Right lobe of liver (tissue), 6 donors: Measurements from ENCODE around the gene THBS1. TPM values are rescaled to one million over a fixed set of nuclear protein-coding genes. Genes with fewer than 3 reads are reported as not detected.

Experiments
- ATAC-seq, 4 donors: fragments of 200-7000 bp; cut with Tn5 transposase; one replicate each; pipeline ENCODE4 v1.9.1; 2020; ENCODE audit warnings: mild to moderate bottlenecking in 4 of 4, moderate library complexity in 4 of 4
- DNase-seq, 3 donors: peaks; one replicate each; pipeline ENCODE4 v3.0.0-alpha.2; 2020
- H3K27ac ChIP-seq, 3 donors: fragments of 200-600 bp; one replicate each; pipeline ENCODE4 v1.8.0; 2022
- H3K27me3 ChIP-seq, 2 donors: fragments of 200-600 bp; one replicate each; pipeline ENCODE4 v1.8.0; 2022
- H3K36me3 ChIP-seq, 4 donors: fragments of 200-600 bp; sonication (generic) in 1 of 4; one replicate each; pipeline versions ENCODE4 v1.5.1 to v1.8.0; 2017 to 2022; ENCODE audit warnings: control low read depth in 1 of 4
- H3K4me1 ChIP-seq, 4 donors: fragments of 200-600 bp; sonication (generic) in 1 of 4; one replicate each; pipeline versions ENCODE4 v1.5.1 to v1.8.0; 2017 to 2022; ENCODE audit warnings: control low read depth in 1 of 4
- H3K4me3 ChIP-seq, 3 donors: fragments of 200-600 bp; one replicate each; pipeline ENCODE4 v1.8.0; 2022
- H3K9me3 ChIP-seq, 4 donors: fragments of 200-600 bp; sonication (generic) in 1 of 4; one replicate each; pipeline versions ENCODE4 v1.5.1 to v1.8.0; 2017 to 2022; ENCODE audit warnings: control low read depth in 1 of 4
- CTCF ChIP-seq, 4 donors: fragments of 200-600 bp in 3 of 4; fragments of 450-650 bp in 1 of 4; IDR thresholded peaks; one replicate each; pipeline versions ENCODE4 v1.5.1 to v1.8.0; 2016 to 2022; ENCODE audit warnings: antibody characterized with exemption in 4 of 4, mild to moderate bottlenecking in 2 of 4
- POLR2A ChIP-seq: fragments of 450-650 bp; IDR thresholded peaks from one replicate; pipeline ENCODE4 v1.6.1; 2017; ENCODE audit warnings: antibody characterized with exemption, mild to moderate bottlenecking
- WGBS: methylation state at CpG from one replicate; pipeline ENCODE4 v1.1.6; 2018; ENCODE audit warnings: low coverage, low lambda C conversion rate; ENCODE audit not compliant: insufficient coverage; ENCODE audit errors: missing lambda C conversion rate; 5-methylcytosine and 5-hydroxymethylcytosine counted together
- intact Hi-C, 2 donors: fragments of 100-400 bp; cut with DNase I; formaldehyde crosslinking; loops; one replicate each; pipeline versions ENCODE4 v1.11.2 to v1.14.1; 2022
- total RNA-seq, 6 experiments: library from RNA; depleted of rRNA in 2 of 6; stranded (reverse); fragments of >200 nt in 2 of 6; fragmentation: NEBNext Ultra II Directional in 3 of 6; extraction: Animal tissue kit (Norgen Biotek cat#: 25700) in 3 of 6; gene quantifications; one replicate each; pipeline versions ENCODE4 v1.1.0 to v1.2.4, GENCODE V29; 2016 to 2023
- donor health status: DM: no; HTN: yes; CAD: no.
- donor health status: DM: no; HTN: no; CAD: no.
- donor health status: DM: no; HTN: no; CAD: no.
- donor health status: DM: no; HTN: yes; CAD: no.
- donor health status: DM: no; HTN: yes; CAD: no.

The THBS1 gene
- total RNA-seq, 6 experiments from 2014 or later, result 10.7 to 253 (median 64.6) TPM

DNA sequence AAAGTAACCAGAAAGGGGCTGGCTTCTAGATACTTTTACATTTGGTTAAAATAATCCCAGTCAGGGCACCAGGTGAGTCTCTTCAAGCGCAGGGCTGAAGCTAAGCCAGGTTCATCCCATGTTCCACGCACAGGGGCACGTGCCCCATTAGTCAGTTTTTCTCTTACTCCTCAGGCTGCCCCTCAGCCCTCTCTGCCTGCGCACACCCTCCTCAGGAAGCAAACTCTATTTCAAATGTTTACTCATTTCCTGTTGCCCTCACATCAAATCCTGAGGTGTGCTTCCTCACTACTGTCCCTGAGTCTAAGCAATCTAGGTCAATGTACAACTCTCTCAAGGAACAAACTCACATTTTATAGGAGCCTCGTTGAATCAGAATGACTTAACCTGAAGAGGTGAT is 48.5 kb downstream of the THBS1 start:
- TF ChIP-seq CTCF (IDR thresholded peaks at IDR 0.05), result no peak
- TF ChIP-seq POLR2A, result no peak
- 39% methylated on average over 5 of the region's 5 CpGs for WGBS
- peak; percentile 43 to 58 (median 44) for ATAC-seq
- Histone ChIP-seq H3K9me3 (no peaks in the 10 kb centered on the region), H3K4me3 (no peak overlapping the region), H3K27ac (no peak overlapping the region), H3K4me1 (no peaks in the 10 kb centered on the region), H3K36me3 (no peaks in the 10 kb centered on the region), H3K27me3 (no peaks in the 10 kb centered on the region)
- intact Hi-C loops, result no loop called here
- no peak for DNase-seq

DNA sequence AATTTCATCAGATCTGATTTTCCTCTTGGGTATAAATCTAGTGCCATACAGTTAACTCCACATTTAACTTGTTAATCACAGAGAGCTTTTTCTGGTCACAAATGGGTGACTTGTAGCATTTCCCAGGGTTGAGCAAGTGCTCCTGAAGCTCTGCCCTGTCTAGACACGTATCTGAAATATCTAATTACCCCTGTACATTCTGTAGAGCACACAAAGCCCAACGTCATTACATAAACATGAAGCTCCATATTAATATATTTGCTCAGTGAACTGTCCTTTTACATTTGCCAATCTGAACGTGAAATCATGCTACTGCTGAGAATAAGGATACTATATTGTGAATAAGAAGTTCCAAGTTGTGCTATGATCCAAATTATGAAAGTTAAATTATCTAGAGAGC is 49.0 kb downstream of the THBS1 start:
- Histone ChIP-seq H3K36me3 (no peaks in the 10 kb centered on the region), H3K4me3 (no peak overlapping the region), H3K27me3 (no peaks in the 10 kb centered on the region), H3K27ac (no peak overlapping the region), H3K4me1 (no peaks in the 10 kb centered on the region), H3K9me3 (no peaks in the 10 kb centered on the region)
- ATAC-seq (no peak), DNase-seq (no peak)
- TF ChIP-seq POLR2A, result no peak
- no peak for TF ChIP-seq CTCF (IDR thresholded peaks at IDR 0.05)
- 84% methylated on average over 3 of the region's 3 CpGs for WGBS
- intact Hi-C loops, result no loop called here

DNA sequence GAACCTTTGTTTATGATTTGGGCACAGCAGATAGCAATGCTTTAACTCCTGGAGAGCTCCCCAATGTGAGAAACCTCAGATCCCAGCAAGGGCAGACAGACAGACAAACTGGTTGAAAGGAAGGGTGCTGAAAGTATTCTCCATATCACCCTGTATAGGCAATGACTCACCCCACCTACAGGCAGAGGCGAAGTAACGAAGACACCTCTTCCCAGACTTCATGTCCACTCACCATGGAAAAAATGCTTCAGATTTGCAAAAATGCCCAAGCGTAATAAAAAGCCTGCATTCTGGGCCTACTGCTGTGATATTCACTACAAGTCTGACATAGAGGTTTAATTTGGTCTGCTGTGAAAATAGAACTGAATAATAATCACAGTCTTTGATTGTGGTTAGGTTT is 50.5 kb downstream of the THBS1 start:
- intact Hi-C loops, result no loop called here

GRCh38 chr15:39638041-39638440 is 57.2 kb downstream of the THBS1 start:
- TF ChIP-seq CTCF (IDR thresholded peaks at IDR 0.05) (no peak), POLR2A (no peak)
- intact Hi-C loops, result no loop called here
- 80% methylated on average over 1 of the region's 1 CpG for WGBS
- Histone ChIP-seq H3K4me1 (peaks cover 0 to 6% (median 0%) of the 10 kb centered on the region in 4 donors), H3K9me3 (no peaks in the 10 kb centered on the region), H3K36me3 (no peaks in the 10 kb centered on the region), H3K27me3 (no peaks in the 10 kb centered on the region), H3K27ac (no peak overlapping the region), H3K4me3 (no peak overlapping the region)
- DNase-seq (no peak), ATAC-seq (no peak)

More for the DNA sequence above, 50.5 kb downstream of the THBS1 start:
- 72% methylated on average over 3 of the region's 3 CpGs for WGBS
- no peaks in the 10 kb centered on the region for H3K9me3 ChIP-seq
- no peak for DNase-seq
- no peak for ATAC-seq
- H3K27ac ChIP-seq, result no peak overlapping the region
- H3K4me3 ChIP-seq, result no peak overlapping the region
- no peaks in the 10 kb centered on the region for H3K36me3 ChIP-seq
- no peaks in the 10 kb centered on the region for H3K4me1 ChIP-seq
- no peaks in the 10 kb centered on the region for H3K27me3 ChIP-seq
- TF ChIP-seq POLR2A (no peak), CTCF (IDR thresholded peaks at IDR 0.05) (no peak)

DNA sequence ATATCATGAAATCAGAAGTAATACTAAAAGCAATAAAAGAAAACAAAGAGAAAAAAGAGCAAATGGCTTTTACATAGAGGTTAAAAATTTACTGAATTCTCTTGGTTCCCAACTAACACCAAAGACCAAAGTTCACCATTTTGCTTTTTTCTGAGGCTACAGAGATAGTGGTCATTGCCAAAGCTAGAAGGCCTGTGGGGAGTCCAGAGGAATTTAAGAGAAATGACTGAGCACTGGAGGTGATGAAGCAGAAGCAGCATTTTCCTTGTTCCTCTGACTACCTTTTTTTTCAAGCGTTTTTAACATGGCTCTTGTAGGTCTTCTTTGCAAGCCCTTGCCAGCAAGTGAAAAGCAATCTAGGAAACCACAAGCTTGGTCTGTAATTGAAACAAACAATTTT is 58.2 kb downstream of the THBS1 start:
- TF ChIP-seq CTCF (IDR thresholded peaks at IDR 0.05) (no peak), POLR2A (no peak)
- 85% methylated on average over 1 of the region's 1 CpG for WGBS
- no peak overlapping the region for H3K4me3 ChIP-seq

More for the DNA sequence above, 58.2 kb downstream of the THBS1 start:
- Histone ChIP-seq H3K27ac (no peak overlapping the region), H3K36me3 (no peaks in the 10 kb centered on the region), H3K4me1 (peaks cover 0 to 6% (median 0%) of the 10 kb centered on the region in 4 donors), H3K9me3 (no peaks in the 10 kb centered on the region), H3K27me3 (no peaks in the 10 kb centered on the region)
- intact Hi-C loops, result no loop called here
- no peak for DNase-seq
- ATAC-seq, result peak in 3 of 4 donors; percentile 71 to 74 (median 73)
